ENCODE data around the gene PRKN.
"Not testable (repeated sequence)": the region's sequence is repeated elsewhere in the genome, so short reads cannot be mapped to it uniquely, and the experiment has no call there.

Gene PRKN

GRCh38 chr6:161319231-161319630 lies 1408.3 kb downstream of the PRKN start:
- no peaks in the 10 kb centered on the region for H4K20me1 ChIP-seq (ENCODE audit: insufficient read depth)
- TF ChIP-seq CTCF (conservative IDR thresholded peaks at IDR 0.05; ENCODE audit: low read depth, low read length), result no peak
- H3K4me2 ChIP-seq, result no peak overlapping the region
- no peak overlapping the region for H2AFZ ChIP-seq (ENCODE audit: low read depth)
- H3K4me3 ChIP-seq (IDR thresholded peaks at IDR 0.05; ENCODE audit: insufficient read depth, low read depth, low read length), result no peak overlapping the region
- H3K27ac ChIP-seq, result no peak overlapping the region
- H3K9ac ChIP-seq, result no peak overlapping the region
- no peaks in the 10 kb centered on the region for H3K36me3 ChIP-seq (ENCODE audit: insufficient read depth)
- no peaks in the 10 kb centered on the region for H3K4me1 ChIP-seq (ENCODE audit: low read depth, poor library complexity, severe bottlenecking)
- H3K27me3 ChIP-seq (ENCODE audit: insufficient read depth, low read depth), result no peaks in the 10 kb centered on the region
- H3K79me2 ChIP-seq (ENCODE audit: insufficient read depth, low read depth), result no peaks in the 10 kb centered on the region

GRCh38 chr6:161318456-161318855 lies 1409.1 kb downstream of the PRKN start:
- no peaks in the 10 kb centered on the region for H4K20me1 ChIP-seq (ENCODE audit: insufficient read depth)
- no peak overlapping the region for H3K27ac ChIP-seq
- no peak overlapping the region for H3K4me2 ChIP-seq
- no peak for TF ChIP-seq CTCF (conservative IDR thresholded peaks at IDR 0.05; ENCODE audit: low read depth, low read length)
- no peaks in the 10 kb centered on the region for H3K79me2 ChIP-seq (ENCODE audit: insufficient read depth, low read depth)
- H3K36me3 ChIP-seq (ENCODE audit: insufficient read depth), result no peaks in the 10 kb centered on the region
- H3K9ac ChIP-seq, result no peak overlapping the region
- no peaks in the 10 kb centered on the region for H3K27me3 ChIP-seq (ENCODE audit: insufficient read depth, low read depth)
- H3K4me3 ChIP-seq (IDR thresholded peaks at IDR 0.05; ENCODE audit: insufficient read depth, low read depth, low read length), result no peak overlapping the region
- no peak overlapping the region for H2AFZ ChIP-seq (ENCODE audit: low read depth)
- no peaks in the 10 kb centered on the region for H3K4me1 ChIP-seq (ENCODE audit: low read depth, poor library complexity, severe bottlenecking)

GRCh38 chr6:161316531-161316930 lies 1411.0 kb downstream of the PRKN start:
- Histone ChIP-seq H3K36me3 (ENCODE audit: insufficient read depth) (no peaks in the 10 kb centered on the region), H2AFZ (ENCODE audit: low read depth) (no peak overlapping the region), H3K4me2 (no peak overlapping the region), H3K4me1 (ENCODE audit: low read depth, poor library complexity, severe bottlenecking) (no peaks in the 10 kb centered on the region), H3K27me3 (ENCODE audit: insufficient read depth, low read depth) (no peaks in the 10 kb centered on the region), H4K20me1 (ENCODE audit: insufficient read depth) (no peaks in the 10 kb centered on the region), H3K27ac (no peak overlapping the region), H3K79me2 (ENCODE audit: insufficient read depth, low read depth) (no peaks in the 10 kb centered on the region), H3K9ac (no peak overlapping the region), H3K4me3 (IDR thresholded peaks at IDR 0.05; ENCODE audit: insufficient read depth, low read depth, low read length) (no peak overlapping the region)
- TF ChIP-seq CTCF (conservative IDR thresholded peaks at IDR 0.05; ENCODE audit: low read depth, low read length), result no peak

GRCh38 chr6:161315246-161315917 lies 1412.2 kb downstream of the PRKN start:
- H3K4me2 ChIP-seq; H2AFZ ChIP-seq (ENCODE audit: low read depth); H3K36me3 ChIP-seq (ENCODE audit: insufficient read depth); H3K27me3 ChIP-seq (ENCODE audit: insufficient read depth, low read depth); H3K4me3 ChIP-seq (IDR thresholded peaks at IDR 0.05; ENCODE audit: insufficient read depth, low read depth, low read length); H3K9ac ChIP-seq; H3K4me1 ChIP-seq (ENCODE audit: low read depth, poor library complexity, severe bottlenecking); H4K20me1 ChIP-seq (ENCODE audit: insufficient read depth); H3K27ac ChIP-seq; H3K79me2 ChIP-seq (ENCODE audit: insufficient read depth, low read depth): not testable (repeated sequence)

- not testable (repeated sequence) for H3K36me3 ChIP-seq (ENCODE audit: insufficient read depth); H3K9ac ChIP-seq; H2AFZ ChIP-seq (ENCODE audit: low read depth); H3K4me2 ChIP-seq; H4K20me1 ChIP-seq (ENCODE audit: insufficient read depth); H3K27ac ChIP-seq; H3K27me3 ChIP-seq (ENCODE audit: insufficient read depth, low read depth); H3K4me3 ChIP-seq (IDR thresholded peaks at IDR 0.05; ENCODE audit: insufficient read depth, low read depth, low read length); H3K4me1 ChIP-seq (ENCODE audit: low read depth, poor library complexity, severe bottlenecking); H3K79me2 ChIP-seq (ENCODE audit: insufficient read depth, low read depth)
These were observed 1412.9 kb downstream of the PRKN start for GRCh38 chr6:161314541-161315245.
